HG03064 (cell line): Measurements from ENCODE around the gene BCAP31.
"Not testable (repeated sequence)": the region's sequence is repeated elsewhere in the genome, so short reads cannot be mapped to it uniquely, and the experiment has no call there.

ENCODE experiments used
- ATAC-seq: cut with Tn5 transposase; IDR thresholded peaks from one replicate; pipeline ENCODE4 v1.9.1; 2021; ENCODE audit warnings: low read depth; ENCODE audit not compliant: unreplicated experiment

Gene BCAP31

DNA sequence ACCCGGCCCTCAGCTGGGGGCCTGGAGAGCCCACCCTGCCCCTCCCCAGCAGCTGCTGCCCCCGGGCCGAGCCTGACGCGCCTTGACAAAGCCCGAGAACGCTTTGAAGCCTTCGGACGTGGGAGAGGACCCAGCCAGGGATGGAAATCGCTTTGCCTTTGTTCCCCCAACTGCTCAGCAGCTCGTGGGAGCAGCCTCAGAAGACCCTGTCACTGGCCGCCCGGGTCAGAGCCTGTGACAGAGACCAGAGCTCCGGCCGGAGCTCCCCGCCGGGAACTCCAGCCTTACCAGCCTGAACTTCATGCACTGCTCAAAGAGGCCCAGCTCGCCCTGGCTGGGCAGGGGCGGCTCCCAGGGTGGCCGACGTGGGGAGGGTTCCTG lies 39.0 kb downstream of the BCAP31 start:
- no peak for ATAC-seq

DNA sequence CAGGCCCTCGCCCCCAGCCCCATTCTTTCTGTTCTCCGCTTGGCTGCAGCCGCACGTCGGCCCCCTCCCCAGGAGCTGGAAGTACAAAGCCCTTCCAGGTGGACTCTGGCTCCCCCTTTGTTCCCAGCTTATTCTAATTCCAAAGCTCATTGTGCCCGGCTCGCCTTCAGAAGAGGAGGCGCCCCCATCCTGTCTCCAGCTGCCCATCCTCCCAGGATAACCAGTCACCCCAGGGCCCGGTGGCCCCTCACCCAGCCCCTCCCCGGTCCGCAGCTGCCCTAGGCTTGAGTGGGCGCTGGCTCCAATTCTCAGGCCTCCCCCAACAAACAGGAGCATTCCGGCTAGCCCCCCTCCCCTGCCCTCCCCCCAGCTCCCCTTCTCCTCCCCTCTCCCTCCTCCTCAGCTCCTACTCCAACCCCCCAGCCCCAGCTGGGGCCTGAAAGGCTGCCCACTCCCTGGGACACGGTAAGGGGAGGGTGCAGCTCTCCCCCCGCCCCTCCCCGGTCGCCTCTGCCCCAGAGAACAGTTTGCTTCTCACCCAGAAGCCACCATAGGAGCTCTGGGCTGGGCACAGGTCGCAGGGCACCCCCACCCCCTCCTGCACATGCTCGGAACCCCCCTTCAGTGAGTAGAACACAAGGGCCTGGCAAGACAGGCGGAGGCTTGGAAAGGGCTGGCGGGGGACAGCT lies 39.6 kb downstream of the BCAP31 start:
- no peak for ATAC-seq

DNA sequence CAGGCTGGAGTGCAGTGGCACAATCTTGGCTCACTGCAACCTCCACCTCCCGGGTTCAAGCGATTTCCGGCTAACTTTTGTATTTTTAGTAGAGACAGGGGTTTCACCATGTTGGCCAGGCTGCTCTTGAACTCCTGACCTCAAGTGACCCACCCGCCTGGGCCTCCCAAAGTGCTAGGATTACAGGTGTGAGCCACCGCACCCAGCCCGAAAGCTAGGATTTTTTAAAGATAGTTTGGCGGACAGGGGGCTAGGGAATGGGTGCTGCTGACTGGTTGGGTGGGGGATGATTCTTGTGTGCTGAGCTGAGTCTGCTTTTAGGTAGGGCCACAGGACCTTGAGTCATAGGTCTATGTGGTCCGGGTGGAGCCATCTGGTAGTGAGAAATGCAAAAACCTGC lies 40.7 kb downstream of the BCAP31 start:
- not testable (repeated sequence) for ATAC-seq

DNA sequence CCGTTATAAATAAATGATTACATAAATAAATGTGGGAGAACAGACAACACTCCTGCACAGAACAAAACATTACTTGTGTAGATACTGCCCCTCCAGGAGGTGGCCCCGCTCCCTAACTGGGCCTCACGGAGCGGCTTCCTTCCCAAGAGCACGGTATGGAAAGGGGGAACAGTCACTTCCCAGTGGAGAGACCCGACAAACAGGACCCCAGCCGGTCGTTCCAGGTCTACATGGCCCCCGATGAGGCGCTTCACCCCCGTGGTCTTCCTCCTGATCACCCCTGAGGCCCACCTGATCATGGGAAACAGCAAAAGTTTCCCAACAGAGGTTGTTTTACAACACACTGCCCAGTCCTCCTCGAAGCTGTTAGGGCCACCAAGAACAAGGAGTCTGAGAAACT lies 43.0 kb downstream of the BCAP31 start:
- ATAC-seq, result no peak

DNA sequence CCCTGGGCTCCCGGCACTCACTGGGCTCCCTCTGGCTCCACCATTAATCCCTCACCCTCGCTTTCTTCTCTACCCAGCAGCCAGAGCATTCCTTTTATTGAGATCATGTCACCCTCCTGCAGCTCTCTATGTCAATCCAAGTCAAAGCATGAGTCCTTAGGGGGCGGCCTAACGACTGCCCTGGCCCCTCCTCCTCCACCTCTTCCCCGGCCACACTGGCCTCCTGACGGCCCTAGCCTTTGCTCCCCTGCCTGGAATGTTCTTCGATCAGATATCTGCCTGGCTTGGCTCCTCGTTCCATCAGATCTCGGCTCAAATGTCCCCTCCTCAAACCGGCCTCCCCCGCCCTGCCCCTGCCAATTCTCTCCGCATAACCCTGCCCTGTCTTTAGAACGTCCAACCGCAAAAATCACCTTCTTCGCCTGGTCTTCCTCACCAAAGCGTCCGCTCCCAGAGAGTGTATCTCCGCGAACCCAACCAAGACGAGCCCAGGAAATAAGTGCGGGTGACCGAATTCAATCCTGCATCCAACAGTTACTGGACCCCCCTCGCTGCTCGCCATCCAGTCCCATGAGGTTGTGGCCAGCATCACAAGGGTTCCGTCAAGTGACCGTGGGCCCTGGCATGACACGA lies 49.9 kb downstream of the BCAP31 start:
- ATAC-seq, result no peak

DNA sequence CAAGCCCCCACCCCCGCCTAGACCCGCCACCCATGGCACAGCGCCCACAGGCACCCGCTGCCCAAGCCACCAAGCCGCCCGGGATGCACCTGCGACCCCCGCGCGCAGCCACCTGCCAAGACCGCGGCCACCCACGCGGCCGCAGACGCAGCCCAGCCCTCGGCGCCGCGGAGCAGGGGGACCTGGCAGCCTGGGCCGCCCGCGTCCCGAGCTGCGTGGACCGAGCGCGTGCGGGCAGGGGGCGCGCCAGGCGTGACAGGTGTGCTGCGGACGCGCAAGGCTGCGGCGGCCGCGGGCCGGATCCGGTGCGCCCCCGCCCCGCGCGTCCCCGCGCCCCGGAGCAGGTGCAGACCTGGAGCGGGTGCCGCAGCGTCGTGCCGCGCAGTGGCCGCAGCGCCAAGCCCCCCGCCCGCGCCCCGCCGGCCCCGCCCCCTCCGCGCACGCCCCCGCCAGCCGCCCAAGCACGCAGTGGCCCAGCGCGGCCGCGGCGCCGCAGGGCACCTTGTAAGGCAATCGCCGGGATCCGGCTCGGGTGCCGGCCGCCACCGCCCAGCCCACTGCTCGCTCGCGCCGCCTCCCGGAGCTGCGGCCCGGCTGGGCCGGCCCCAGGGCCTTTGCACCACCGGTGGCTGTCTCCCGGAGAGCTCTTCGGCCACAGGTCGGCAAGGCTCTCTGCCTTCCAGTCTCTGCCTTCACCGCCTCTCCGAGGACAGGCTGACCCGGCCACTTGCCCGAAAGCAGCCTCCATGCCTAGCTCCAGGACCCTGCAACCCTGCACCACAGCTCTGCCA lies 50.6 kb downstream of the BCAP31 start, which contains the start of gene PNCK:
PNCK (minus strand) TSS at position 386 of the 791 bp plus-strand sequence. CDS start 737 bp downstream, outside the sequence.
- ATAC-seq, result no peak

DNA sequence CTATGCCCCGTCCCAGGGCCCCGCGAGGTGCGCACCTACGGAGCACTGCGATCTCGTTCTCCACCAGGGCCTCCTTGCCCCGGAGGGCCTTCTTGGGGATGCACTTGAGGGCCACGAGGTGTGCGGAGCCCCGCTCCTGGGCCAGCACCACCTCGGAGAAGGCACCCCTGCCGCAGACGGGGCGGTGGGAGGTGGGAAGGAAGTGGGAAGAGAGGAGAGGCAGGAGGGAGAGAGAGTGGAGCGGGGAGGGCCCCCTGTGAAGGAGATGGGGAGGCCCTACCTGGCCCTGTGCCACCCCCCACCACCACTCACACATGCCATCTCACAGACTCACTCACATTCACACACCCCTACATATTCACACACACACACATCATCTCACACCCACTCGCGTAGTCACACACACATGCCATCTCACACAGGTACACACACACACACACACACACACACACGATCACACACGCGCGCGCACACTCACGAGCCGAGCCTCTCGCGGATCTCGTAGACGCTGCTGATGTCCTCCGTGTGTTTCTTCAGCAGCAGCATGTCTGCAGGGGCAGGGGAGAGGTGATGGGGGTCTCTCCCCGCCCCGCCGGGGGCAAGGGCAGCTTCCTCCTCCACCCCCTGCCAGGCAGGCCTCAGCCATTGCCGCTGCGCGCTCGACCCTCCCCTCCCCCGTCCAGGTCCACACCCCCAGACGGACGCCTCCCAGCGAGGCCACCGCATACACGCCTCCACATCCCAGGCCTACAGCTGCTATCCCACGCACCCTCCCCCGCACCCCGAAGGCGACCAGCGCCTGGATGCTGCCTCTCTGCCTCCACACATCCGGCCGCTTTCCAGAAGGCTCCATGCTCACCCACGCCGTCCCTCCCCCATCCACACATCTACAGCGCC lies 51.4 kb downstream of the BCAP31 start:
- no peak for ATAC-seq

DNA sequence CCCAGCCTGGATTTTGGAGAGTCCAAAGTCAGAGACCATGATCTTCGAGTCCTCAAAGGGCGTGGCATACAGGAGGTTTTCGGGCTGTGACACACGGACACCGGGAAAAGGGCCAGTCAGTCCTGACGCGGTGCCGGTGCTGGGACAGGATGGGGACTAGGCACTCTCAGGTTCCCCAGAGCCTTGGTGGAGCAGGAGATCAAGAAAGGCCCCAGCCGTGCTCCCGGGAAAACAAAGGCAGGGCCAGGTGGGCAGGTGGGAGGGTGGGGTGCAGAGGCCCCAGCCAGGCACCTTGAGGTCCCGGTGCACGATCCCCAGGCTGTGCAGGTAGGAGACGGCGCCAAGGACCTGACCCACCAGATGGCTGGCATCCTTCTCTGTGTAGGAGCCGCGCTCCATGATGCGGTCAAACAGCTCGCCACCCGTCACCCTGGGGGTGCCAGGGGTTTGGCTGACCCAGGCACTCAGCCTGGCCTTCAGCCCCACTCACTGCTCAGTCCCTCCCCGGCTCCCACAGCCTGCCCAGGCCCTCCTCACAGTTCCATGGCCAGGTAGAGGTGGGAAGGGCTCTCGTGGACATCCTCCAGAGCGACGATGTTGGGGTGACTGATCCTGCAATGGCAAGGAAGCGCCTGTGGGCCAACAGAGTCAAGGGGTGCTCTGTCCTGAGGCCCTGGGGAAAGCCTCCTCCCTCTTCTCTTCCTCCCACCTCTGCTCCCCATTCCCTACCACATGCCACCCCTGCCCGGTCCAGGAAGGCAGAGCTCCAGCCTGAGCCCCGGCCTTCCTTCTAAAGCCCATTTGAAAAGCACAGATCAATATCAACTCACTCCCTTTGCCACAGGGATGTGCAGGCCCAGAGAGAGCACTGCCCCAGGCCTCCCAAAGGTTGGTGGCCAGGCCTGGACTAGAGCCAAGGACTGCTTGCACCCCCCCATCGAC lies 52.3 kb downstream of the BCAP31 start:
- ATAC-seq, result no peak

DNA sequence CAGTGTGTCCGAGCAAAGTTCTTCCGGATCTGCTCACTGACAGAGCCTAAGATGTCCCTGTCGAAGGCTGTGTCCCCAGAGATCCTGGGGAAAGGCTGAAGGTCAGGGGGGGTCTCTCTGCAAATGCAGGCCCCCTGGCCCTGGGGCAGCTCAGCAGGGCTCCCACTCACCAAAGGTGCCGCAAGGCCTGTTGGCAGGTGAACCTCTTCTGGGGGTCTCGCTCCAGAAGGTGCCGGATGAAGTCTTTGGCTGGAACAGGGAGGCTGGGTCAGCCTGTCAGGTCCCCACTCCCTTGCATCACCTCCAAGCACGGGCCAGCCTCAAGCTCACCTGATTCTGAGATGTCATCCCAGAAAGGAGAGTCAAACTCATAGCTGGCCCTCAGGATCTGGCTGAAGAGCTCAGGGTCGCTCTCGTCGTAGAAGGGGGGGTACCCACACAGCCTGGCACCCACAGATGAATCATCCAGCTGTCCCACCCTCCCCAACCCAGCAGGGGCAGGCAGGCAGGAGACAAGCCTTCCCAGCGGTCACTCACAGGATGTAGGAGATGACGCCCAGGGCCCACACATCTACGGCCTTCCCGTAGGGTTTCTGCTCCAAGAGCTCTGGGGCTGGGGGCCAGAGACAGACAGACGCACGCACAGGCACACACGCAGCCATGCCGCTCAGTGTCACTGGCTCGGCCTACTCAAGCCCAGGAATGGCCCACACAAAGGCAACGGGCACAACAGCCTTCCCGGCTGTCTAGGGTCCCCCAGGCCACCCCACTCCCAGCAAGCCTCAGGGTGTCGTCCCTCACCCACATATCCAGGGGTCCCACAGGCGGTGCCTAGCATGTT lies 53.2 kb downstream of the BCAP31 start:
- ATAC-seq, result no peak

DNA sequence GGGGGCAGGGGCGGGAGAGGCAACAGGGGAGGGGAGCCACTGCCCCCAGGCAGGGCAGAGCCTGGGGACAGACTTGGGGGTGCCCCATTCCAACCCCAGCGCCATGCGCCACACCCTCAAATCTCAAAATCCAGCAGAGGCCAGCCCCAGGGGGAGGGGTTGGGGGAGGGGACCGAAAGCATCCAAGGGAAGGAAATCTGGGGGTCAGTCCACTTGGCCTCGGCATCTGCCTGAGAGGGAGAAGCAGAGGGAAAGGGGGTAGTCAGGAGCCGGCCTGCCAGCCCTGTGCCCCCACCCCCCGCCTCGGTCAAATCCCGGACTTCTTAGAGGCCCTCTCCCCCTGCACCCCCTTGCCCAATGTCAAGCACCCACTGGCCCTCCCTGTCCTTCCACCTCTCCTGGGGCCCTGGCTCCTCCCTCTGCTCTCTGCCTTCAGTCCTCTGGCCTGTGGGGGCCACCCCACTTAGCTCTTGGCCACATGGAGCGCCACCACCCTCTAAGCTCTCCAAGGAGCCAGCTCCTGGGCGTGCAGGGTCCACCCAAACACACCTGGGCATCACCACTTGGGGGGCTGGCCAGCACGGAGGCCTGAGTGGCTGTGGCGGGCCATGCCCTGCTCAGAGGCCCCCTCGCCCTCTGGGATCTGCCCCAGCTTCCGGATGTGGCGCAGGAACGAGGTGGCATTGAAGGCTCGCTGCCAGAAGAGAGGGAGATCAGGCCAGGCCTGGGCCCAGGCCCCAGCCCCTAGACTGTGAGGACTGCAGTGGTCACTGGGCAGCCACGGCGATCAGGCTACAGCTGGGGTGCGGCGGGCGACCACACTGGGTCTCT lies 54.1 kb downstream of the BCAP31 start:
- ATAC-seq, result no peak

DNA sequence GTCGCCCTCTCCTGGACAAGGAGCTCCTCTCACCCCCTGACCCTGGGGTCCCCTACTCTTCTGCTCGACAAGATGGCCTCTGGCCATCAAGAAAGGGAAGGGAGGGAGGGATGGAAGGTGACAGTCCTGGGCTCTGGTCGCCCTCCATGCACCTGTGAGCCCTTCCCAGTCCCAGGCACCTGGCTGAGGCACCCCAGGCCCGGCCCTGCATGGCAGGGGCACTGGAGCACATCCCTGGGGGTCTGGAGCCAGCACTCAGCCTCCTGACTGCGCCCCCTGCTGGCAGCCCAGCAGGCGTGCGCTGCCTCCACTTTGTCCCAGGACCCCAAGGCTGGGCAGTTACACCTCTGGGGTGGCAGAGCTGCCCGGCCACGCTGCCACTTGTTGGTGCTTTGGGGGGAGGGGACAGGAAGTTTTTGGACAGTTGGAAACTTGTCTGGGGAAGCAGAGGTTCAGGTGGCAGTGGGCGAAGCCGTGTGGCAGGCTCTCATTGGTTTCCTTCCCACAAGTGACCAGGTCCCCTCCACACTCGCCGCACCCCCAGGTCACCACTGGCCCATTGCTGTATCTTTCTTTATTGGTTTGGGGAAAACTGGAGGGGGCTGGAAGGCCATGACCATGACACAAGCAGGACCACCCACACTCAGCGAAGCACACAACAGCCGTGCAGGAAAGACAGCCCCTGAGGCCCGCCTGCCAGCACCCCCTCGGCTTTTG lies 54.9 kb downstream of the BCAP31 start:
- ATAC-seq, result no peak

DNA sequence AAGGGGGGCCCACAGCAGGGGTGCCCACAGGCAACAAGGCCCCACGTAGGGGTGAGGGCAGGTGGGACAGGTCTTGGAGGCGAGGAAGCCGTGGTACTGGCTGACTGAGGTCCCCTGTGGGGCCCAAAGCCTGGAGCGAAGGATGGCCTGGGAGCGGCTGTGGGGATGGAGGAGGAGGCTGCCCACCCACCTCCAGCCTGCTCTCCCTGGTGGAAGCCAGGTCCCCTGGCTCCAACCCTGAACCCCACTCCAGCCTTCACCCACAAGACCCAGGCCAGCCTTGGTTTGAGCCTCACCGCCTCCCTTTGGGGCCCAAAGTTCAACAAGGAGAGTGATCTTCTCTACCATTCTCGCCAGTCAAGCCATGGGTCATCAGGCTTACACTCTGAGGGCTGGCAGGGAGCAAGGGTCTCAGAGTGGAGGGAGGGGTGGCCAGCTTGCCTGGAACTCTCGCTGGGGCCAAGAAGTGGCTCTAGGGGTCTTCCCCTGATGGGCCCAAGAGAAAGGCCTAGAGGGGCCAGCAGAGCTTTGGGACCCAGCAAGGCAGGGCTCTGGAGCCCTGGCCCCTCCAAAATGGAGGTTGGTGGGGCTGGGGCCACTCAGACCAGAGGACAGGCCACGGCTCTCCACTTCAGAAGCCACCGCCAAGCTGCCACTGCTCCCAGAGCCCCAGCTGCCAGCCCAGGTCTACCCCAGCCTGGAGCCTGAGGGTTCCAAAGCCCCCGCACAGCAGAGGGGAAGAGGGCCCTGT lies 55.6 kb downstream of the BCAP31 start:
- no peak for ATAC-seq

DNA sequence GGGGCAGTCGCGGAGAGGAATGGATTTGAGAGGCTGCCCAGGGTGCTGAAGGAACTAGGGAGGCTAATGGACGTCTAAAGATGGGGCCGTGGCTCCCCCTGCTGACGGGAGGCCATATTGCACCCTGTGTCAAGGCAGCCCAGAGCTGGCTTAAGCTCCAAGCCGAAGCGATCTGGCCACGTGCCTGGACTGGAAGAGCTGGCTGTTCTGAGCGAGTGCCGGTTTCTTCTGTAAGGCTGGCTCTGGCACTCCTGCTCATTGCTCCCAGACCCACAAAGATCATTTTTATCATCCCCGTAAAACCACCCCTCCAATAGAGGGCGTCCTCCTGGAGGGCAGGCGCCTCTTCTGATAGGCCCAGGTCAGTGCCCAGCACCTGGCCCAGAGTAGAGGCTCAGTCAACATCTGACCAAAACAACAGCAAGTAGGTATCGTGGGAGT lies 56.2 kb downstream of the BCAP31 start:
- ATAC-seq, result no peak

DNA sequence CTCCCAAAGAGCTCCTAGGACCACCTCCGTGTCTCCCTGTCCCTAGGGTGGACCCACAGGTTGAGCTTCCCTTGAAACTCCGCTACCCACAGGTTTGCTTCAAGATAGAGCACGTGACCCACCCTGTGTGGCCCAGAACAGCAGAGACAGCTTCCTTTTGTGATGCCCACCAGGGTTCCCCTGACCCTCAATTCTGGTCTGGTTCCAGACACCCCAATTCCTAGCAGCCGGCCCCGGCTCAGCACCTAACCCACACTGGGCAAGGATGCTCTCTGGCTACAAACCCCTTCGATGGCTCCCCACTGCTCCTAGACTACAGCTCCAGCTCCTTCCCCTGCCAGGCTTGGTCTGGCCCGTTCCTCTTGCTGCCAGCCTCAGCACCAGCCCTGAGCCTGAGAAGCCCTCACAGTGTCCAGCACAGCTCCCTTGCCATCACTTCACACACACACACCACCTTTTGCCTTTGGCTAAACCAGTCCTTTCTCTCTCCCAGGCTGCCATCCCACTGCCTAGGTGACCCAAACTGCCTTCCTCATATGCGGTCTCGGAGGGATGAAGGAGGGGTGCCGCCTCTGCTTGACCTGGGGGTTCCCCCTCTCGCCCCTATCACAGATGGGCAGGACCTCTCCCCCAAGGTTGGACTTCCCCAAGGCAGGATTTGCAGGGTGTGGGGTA lies 56.8 kb downstream of the BCAP31 start:
- ATAC-seq, result no peak

DNA sequence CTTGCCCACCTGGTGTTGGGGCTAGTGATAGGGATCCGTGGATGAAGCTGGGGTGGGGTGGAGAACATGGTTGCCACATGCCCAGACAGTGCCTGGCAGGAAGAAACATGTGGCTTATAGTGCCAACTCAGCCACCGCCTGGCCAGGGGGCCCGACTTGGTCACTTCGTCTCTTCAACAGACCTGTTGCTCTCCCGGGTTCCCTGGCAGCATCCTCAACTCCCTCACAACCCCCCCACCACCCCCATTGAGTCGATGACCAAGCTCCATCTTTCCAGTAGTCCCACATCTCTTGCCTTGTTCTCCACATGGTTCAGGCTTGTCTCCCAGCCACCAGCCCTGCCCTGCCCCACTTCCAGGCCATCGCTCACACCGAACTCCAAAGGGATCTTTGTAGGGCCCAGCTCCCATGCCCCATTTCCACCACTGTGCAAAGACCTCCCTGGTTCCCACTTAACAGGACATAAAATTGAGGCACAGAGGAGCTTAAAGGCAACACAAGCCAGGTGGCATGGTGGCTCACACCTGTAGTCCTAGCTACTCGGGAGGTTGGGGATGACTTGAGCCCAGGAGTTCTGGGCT lies 58.4 kb downstream of the BCAP31 start:
- ATAC-seq, result no peak
